CD4-positive, alpha-beta T cell treated with Interleukin-15 for 1 hour (primary cell): ENCODE measurements around the gene ZSWIM8.

Experiments
- DNase-seq: peaks from one replicate; pipeline ENCODE4 v3.0.0-alpha.2; 2020

The ZSWIM8 gene

GRCh38 chr10:73843261-73843660, 57.9 kb downstream of the ZSWIM8 start:
- no peak for DNase-seq

GRCh38 chr10:73847031-73847430, 61.6 kb downstream of the ZSWIM8 start:
- DNase-seq, result no peak

DNA sequence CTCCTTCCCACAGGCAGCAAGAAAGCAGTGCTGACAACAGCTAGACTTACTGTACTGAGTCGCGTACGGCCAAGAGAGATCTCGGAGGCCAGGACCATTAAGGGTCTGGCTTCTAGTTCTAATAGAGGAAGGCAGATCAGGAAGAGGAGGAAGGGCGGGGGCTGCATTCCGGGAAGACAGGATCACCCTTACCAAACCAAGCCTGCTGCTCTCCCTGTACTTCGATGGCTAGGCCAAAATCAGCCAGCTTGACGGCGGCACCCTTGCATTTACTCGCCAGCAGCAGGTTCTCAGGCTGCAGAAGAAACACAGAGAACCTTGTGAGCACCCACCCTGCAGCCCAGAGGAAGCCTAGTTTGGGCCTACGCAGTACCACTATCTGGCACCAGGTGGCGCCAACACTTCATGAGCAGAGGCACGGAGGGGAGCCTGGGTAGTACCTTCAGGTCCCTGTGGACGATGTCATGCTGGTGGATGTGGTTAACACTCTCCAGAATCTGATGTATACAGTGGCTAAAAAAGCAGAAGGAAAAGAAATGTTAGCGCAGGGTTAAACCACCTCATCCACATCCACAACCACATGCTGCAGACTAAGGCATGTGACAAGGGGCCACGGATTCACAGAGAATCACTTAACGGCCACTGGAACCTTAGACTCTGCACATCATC, 63.5 kb downstream of the ZSWIM8 start:
- DNase-seq, result peak; percentile 89

DNA sequence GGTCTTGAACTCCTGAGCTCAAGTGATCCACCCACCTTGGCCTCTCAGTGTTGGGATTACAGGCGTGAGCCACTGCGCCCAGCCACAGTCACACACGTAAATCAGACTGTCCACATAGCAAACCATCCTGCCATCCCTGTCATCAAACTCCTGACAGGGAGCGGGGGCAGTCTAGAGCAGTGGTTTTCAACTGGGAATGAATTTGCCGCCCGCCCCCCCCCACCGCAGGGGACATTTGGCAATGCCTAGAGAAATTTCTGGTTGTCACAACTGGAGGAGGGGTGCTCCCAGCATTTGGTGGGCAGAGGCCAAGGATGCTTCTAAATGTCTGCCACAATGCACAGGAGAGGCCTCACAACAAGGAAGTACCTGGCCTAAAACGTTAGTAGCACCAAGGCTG, 64.8 kb downstream of the ZSWIM8 start:
- DNase-seq, result no peak

- DNase-seq, result no peak
Measured at GRCh38 chr10:73850863-73851461, 65.6 kb downstream of the ZSWIM8 start.
